GM18502 (cell line): ENCODE results near the gene MMP19.
"Not testable (repeated sequence)": the region's sequence is repeated elsewhere in the genome, so short reads cannot be mapped to it uniquely, and the experiment has no call there.

Source experiments
- ATAC-seq: cut with Tn5 transposase; IDR thresholded peaks from one replicate; pipeline ENCODE4 v1.9.1; 2021; ENCODE audit warnings: mild to moderate bottlenecking; ENCODE audit not compliant: unreplicated experiment, poor library complexity

Gene MMP19, protein sequence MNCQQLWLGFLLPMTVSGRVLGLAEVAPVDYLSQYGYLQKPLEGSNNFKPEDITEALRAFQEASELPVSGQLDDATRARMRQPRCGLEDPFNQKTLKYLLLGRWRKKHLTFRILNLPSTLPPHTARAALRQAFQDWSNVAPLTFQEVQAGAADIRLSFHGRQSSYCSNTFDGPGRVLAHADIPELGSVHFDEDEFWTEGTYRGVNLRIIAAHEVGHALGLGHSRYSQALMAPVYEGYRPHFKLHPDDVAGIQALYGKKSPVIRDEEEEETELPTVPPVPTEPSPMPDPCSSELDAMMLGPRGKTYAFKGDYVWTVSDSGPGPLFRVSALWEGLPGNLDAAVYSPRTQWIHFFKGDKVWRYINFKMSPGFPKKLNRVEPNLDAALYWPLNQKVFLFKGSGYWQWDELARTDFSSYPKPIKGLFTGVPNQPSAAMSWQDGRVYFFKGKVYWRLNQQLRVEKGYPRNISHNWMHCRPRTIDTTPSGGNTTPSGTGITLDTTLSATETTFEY

DNA sequence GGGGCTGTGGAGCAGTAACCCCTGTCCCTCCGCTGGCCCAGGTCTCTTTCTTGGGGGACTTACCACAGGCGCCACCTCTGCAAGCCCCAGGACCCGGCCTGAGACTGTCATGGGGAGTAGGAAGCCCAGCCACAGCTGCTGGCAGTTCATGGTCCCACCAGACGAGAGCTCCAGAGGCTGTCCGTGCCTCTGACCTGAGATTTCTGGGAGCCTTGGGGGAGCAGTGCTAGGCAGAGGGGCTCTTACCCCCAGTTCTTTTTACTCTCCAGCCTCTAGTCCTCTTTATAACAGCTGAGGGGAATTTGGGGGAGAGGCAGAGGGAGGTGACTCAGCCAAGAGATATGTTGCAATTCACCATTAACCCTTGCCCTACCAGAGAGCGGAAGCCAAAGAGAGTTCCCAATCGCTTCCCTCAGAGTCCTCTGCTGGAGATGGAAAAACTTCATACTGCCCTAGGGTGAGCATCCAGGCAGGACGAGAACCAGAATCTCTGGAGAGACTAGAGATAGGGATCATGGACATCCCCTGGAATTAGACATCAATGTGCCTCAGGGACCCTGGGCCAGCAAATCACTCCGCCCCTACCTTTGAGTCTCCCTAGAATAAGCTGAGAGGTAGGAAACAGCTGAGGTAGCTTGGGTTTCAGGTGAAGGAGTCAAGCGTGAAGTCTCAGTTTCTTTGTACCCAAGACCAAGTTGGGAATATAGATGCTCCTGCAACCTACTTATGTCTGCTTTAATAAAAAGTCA, at the start of gene MMP19:
Gene MMP19 (minus strand): TSS at position 256 of the 749 bp plus-strand sequence. CDS start 106 bp downstream, at position 150.
- ATAC-seq, result no peak

DNA sequence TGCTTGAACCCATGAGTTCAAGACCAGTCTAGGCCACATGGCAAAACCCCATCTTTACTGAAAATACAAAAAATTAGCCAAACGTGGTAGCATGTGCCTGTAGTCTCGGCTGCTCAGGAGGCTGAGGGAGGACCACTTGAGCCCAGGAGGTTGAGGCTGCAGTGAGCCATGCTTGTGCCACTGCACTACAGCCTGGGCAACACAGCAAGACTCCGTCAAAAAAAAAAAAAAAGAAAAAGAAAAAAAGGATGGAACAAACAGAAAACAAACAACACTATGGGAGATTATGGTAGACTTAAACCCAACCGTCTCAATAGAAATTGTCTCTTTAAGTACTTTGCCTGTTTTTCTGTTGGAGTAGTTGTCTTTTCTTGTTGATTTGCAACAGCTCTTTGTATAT, 48.6 kb upstream of the MMP19 start:
- ATAC-seq, result no peak

DNA sequence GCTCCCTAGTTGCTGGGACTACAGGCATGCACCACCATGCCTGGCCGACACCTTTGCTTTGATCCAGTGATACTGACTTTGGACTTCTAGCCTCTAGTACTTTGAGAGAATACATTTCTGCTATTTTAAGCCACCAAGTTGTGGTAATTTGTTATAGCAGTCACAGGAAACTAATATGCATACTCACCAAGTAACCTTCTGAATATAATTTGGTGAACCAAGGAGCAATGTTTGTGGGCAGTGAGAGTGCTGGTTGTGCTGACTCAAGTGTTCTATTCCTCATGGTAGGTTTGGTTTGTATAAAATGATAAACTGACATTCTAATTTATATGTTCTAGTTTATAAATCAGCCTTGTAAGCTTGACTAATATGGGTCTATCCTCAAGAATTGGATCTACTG, 42.4 kb upstream of the MMP19 start:
- no peak for ATAC-seq

DNA sequence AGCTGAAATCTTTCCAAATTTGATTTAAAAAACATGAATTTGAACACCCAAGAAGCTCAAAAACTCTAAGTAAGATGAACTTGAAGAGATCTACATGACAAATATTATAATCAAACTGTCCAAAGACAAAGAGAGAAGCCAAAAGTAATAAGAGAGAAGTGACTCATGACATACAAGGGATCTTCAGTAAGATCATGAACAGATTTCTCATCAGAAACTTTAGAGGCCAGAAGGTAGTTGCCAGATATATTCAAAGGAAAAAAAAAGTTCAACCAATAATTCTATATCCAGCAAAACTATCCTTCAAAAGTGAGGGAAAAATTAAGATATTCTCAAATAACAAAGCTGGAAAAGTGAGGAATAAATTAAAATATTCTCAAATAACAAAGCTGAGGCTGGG, 35.1 kb upstream of the MMP19 start:
- ATAC-seq, result no peak

DNA sequence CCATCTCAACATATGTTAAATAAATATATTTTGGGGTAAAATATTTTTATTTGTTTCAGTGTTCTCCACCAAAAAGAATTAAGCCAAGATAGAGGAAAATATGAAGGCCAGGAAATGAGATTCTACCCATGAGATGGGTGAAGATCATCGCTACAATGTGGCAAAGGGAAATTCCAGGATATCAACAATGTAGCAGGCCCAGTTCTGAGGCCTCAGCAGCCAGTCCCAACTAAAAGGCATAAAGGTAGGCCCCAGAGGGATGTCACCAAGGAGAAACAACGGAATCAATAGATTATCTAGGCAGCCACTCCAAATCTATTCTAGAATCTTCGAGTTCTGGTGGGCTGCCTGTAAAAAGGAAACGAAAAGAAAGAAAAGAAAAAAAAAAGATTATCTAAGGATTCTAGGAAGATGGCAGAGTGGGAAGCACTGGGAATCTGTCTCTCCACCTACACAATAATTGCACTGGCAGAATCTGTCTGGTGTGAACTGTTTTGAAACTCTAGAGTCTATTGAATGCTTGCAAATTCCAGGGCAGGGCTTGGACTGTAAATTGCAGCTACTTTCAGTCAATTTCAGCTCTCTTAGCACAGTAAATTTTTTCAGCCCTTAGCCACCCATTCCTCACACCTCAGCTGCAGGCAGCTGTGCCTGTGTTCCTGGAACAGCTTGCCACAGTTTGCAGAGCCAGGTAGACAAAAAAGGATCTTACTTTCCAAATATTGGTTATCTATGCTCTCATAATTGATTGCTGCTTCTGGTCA, 33.1 kb upstream of the MMP19 start:
- no peak for ATAC-seq

DNA sequence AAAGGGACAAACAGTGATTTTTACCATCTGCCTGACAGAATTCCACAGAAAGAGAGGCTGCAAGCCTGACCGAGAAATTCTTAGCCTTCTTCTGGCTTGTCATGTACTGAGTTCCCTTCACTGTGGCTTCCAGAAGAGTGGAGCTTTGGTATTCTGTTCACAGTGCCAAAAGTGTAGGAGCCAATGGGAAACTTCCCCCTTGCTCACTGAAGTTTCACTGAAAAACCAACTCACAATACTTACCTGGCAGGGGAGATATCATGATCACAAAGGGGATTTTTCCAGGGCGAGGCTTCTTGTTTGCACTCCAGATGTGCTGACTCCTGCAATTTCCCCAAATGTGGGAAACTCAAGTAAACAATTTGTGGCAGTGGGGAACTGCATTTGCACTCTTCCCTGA, 31.7 kb upstream of the MMP19 start:
- no peak for ATAC-seq

DNA sequence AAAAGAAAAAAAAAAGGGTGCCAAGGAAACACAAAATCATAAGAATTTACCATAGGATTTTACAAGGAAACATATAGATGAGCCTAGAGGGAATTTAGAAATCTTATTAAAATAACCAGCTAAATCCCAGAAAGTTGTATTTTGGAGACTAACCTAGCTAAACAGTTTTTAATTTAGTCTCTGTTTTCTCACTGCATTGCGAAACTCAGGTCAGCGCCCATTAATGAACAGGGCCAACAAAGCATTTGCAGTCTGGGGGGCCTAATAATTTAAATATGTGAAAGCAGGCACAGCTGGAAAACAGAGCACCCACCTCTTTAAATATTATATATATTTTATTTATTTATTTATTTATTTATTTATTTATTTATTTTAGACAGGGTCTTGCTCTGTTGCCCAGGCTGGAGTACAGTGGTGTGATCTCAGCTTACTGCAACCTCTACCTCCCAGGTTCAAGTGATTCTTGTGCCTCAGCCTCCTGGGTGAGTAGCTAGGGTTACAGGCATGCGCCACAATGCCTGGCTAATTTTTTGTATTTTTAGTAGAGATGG, 23.8 kb upstream of the MMP19 start:
- ATAC-seq, result not testable (repeated sequence)

DNA sequence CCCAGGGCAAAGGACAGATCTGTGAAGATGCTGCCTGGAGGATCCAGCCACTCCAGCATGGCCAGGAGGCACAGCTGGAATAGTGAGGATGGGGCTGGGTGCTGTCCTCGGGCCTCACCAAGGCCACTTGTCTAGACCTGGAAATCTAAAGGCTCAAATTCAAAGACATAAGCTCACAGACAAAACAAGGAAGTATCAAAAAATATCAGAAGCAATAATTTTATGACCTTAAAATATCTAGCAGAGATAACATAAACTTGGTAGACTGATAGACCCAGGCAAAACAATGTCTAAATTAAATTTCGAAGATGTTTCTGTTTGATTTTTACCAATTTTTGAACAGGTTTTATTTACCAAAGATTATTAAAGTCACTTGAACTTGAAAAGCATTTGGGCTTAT, 22.6 kb upstream of the MMP19 start:
- no peak for ATAC-seq

DNA sequence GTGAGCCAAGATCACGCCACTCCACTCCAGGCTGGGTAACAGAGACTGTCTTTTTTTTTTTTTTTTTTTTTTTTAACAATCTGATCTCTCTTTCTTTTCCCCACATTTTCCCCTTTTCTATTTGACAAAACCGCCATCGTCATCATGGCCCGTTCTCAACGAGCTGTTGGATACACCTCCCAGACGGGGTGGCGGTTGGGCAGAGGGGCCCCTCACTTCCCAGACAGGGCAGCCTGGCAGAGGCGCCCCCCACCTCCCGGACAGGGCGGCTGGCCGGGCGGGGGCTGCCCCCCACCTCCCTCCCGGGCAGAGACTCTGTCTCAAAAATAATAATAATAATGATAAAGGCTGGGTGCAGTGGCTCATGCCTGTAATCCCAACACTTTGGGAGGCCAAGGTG, 20.2 kb upstream of the MMP19 start:
- ATAC-seq, result not testable (repeated sequence)

DNA sequence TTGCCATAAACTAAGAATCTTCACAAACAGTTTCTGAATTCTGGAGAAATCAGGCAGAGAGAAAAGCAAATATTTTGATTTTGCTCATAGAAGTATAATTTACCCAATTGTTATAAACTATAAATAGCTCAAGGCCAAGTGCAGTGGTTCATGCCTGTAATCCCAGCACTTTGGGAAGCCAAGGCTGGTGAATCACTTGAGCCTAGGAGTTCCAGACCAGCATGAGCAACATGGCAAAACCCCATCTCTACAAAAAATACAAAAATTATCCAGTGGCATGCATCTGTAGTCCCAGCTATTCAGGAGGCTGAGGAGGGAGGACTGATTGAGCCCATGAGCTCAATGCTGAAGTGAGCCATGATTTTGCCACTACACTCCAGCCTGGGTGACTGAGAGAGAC, 19.6 kb upstream of the MMP19 start:
- ATAC-seq, result no peak

DNA sequence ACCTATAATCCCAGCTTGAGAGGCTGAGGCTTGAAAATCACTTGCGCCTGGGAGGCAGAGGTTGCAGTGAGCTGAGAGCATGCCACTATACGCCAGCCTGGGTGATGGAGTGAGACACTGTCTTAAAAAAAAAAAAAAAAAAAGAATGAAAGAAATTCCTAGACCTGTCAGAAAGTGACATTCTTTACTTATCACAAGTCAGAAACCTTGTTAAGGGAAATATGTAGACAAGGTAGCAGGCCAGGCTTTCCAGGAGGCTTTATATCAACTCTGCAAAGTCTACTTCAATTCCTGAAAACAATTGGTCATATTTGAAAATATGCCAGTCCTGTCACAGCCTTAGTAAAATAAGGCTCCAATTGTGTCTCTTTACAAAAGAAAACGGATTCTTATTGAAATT, 19.1 kb upstream of the MMP19 start:
- no peak for ATAC-seq

DNA sequence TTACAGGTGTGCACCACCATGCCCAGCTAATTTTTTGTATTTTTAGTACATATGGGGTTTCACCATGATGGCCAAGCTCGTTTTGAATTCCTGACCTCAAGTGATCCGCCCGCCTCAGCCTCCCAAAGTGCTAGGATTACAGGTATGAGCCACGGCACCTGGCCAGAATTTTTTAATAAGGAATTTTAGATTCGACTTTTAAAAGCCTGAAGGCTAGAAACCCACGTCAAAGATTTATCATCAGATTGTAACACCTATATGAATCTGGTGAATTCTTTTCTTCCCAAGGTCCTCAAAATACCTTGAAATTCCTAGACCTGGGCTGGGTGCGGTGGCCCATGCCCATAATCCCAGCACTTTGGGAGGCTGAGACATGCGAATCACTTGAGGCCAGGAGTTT, 18.7 kb upstream of the MMP19 start:
- ATAC-seq, result no peak

DNA sequence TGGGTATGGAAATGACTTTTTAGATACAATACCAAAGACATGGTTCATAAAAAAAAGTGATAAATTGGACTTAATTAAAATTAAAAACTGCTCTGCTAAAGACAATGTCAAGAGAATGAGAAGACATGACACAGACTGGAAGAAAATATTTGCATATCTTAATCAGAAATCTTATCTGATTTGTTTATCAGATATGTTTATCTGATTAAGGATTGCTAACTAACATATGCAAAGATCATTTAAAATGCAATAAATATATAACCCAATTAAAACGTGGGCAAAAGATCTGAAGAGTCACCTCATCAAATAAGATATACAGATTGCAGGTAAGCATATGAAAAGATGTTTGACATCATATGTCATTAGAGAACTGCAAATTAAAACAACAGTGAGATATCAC, 10.0 kb upstream of the MMP19 start:
- ATAC-seq, result no peak

DNA sequence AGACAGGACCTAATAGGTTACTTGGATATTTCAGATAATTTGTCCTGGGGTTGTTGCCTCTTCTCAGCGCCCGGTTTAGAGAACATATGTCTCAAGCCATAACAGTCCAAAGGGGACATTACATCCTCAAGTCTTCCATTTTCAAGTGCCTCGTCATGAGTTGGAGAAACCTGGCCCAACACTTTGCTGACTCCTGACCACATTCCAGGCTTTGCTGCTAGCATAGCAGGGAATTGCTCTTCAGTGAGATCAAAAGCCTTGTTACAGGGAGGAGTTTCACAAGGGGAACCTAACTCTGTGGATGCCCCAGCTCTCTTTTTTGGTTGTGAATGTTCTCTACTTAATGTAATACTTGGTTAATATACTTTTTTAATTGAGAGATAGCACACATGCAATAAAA, 8.2 kb upstream of the MMP19 start:
- ATAC-seq, result no peak

DNA sequence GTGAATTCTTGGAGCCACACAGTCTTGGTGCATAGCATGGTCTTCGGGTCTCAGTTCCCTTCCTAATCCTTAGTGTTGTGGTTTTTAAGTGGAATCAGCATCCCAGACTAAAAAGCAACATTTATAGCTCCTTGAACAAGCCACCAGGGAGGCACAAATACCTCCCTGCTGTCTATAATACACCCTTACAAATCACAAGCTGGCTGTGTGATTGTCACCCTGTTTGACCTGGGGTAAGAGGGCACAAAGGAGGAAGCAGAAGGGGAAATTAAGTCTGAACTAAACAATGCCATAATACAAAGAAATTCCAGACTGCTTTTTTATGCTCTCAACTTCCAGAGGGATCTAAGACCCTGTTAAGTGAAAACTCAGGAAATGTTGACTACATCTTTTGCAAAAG, 7.7 kb upstream of the MMP19 start:
- no peak for ATAC-seq

DNA sequence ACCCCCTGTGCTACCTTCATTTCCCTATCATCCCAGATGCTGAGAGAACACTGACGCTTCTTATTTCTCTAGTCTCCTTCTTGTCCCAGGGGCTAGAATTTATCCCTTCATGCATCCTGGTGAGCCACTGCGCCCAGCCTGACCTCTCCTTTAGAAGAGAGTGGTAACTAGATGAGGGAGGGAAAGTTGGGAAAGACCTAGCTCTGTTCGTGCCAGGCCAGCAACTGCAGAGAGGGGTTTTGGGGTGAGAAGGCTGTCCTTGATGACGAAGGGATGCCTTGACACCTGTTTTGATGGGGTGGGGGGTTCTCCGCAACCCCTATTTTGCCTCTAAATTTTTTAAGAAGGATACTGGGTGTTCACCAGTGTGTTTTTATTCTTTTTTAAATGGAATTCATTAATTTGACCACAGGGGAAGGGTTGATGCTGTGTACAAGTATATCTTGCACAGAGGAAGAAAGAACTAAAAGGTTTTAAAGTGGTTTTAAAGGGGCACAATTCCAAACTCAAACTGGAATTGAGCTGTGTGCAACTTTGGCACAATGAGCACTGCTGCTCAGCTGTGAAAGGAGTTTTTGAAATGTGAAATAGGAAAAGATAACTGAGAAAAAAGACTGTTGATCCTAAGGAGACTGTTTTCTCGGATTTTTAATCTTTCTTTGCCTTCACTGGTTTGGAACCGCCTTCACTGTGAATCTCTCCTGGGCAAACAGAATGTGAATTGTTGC, 7.0 kb upstream of the MMP19 start:
- no peak for ATAC-seq

DNA sequence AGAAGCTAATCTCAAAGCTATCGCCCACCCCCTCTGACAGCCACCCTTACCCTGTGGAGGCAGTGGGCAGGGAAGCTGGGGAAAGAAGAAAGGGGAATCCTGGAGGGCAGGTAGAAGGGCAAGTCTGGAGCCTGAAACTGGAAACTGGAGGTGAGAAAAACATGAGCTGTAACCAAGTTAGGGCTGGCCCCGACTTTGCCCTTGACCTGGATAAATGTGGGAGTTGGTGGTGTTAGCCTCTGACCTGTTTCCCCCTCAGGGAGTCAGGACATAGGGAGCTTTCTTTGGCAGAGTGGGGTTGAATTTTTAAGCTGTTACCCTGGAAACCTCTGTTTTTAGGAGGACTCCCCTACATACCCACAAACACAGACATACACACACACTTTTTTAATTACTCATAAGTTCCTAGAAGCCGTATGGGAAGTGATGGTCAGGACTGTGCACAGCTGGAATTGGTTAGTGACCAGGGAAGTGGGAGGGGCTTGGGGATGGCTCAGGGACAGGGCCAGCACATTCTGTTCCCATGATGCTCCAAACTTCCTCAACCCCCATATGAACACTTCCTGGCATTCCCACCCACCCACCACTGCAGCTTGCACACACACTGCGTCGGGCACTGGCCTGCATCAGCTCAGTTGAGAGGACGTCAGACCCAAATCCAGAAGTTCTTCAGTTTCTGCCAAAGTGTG, 5.0 kb upstream of the MMP19 start:
- ATAC-seq, result no peak

DNA sequence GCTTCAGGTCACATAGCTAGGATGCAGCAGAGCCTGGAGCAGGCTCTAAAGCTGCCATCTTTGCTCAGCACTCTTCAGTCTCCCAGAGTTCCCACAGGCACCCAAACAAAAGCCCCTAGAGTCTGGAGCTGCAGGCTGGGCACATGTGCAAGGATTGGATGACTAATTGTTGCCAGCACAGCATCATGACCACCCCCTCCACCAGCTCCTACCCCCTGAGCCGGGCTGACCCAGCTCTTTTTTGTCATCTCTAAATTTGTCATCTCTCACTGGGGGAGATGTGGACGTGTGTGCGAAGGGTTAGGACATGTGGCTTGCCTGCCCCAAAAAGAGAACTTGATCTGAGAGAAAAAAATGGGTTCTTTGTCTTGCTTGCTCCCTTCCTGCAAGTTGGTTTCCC, 4.3 kb upstream of the MMP19 start:
- ATAC-seq, result no peak

DNA sequence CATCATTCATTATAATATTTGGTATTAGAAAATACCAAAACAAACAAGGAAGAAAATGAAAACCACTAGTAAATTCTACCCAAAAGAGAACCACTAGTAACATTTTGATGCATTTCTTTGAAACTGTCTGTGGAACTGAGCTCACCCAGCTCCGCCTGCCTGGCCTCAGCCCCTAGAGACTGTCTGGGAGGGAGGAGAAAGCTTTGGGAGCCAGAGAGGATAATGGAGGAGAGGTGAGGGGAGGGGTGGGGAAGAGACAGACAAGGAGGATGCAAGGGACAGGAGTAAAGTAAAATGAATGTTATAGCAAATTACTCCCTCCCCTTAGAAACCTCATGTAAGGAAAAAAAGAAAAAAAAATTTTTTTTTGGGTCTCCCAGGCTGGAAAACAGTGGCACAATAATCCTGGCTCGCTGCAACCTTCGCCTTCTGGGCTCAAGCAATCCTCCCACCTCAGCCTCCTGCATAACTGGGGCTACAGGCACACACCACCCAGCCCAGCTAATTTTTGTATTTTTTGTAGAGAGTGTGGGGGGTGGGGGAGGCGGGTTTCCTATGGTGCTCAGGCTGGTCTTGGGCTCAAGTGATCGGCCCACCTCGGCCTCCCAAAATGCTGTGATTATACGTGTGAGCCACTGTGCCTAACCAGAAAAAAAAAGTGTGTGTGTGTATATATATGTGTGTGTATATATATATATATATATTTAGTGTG, 3.2 kb upstream of the MMP19 start:
- no peak for ATAC-seq
